ENCODE data around the gene TCERG1L. TPM values are rescaled to one million over a fixed set of nuclear protein-coding genes. Genes with fewer than 3 reads are reported as not detected.

Gene TCERG1L
- total RNA-seq, 1 donor from 2014 or later = 0.88 TPM

DNA sequence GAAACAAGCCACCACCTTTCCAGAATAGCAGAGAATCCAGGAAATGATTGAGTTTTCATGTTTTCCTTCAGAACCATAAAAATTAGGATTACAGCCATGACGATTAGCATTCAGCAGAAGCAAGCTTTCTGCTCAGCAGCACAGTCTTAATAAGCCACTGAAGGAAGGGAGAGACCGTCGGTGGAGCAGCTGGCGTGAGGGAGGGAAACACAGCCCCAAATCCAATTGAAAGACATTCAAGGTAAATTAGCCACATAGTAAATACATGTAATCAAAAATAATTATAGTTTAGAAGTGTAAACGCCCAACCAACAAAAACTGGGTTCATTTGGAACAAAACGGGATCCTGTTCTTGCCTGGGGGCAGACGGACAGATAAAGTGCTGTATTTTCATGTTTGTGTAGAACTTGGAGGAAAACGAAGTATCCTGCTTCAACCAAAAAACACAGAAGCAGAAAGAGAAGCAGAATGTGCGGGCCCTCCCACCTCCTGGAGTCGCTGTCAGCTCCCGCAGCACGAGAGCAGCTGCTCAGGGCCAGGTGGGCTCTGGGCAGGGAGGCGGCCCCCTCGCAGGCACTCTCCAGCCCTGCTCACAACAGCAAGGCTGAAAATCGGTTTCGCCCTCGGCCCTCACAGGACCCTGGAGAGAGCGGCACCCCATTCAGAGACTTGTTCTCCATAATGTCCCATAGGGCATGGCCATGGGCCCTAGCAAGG is 84.9 kb downstream of the TCERG1L start:
- ATAC-seq = no peak

DNA sequence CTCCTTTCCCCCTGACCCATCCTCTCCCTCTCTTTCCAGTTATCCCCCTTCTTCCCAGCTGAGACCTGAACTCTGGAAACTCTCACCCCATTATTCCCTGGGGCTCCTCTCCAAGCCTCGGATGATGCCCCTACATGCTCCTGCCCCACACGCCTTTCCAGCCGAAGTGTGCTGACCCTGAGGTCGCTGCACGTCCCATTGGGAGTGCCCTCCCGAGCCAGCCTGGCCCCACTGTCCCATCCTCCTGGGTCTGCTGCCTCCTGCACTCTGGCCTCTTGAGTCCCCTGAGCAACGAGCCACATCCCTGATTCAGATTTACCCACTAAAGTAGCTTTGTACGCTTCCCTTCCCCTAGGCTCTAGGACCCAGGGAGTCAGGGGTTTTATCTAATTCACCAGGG is 87.4 kb downstream of the TCERG1L start:
- no peak for ATAC-seq

DNA sequence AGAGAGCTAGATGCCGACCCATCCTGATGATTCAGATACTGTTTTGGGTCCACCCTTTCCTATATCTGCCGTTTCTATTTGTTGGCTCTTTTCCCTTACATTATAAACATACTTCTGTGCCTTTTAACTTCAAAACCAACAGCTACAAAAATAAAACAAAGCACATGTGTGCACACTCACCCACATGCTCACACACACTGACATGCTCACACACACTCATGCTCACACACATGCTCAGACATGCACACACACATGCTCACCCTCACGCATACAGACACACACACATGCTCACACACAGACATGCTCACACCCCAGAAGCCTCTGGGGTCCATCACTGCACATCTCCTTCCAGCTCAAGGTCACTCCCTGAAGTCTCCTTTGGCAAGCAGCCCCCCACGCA is 88.1 kb downstream of the TCERG1L start:
- no peak for ATAC-seq

DNA sequence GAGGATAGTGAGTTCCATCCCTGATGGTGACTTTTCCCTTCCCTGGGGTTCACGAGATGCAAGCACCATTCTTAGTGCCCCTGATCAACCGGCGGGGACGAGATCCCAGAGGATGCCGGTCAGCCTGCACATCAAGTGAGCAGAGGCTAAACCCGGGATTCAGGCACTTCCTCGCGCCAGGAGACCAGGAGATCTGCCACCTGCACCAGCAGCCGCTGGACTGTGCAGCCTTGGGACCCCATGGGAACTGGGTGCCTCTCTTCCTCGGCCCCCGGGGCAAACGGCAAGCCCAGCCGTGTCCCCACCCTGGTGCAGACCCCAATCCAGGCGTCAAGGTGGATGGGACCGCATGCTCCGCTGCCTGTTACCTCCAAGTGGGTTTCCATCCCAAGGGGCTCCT is 88.5 kb downstream of the TCERG1L start:
- no peak for ATAC-seq

- ATAC-seq = no peak
Observed at GRCh38 chr10:131221632-131222277, 89.8 kb downstream of the TCERG1L start.

- ATAC-seq = no peak
Observed at GRCh38 chr10:131220601-131221171, 90.8 kb downstream of the TCERG1L start.

DNA sequence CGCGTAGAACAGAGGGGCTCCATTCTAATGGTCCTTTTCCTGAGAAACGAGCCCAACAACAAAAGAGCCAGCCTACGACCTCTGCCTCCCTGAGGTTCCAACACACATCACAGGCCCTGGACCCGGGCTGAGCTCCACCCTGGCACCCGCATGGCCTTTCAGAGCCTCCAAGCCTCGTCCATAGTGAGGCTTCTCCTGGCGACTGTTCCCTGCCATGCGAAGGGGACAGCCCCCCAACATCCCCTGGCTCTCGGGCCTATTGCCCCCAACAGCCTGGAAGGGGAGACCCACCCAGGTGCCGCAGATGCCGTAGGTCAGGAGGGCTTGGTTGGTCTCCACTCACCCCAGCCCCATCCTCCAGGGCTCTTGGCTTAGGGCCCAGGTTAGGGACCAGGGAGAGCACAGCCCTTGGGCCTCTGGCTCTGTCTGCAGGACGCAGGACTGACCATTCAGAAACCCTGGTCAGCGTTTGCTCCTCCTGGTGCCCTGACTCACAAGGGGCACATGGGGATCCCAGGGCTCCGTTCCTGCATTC is 91.5 kb downstream of the TCERG1L start:
- ATAC-seq = no peak

DNA sequence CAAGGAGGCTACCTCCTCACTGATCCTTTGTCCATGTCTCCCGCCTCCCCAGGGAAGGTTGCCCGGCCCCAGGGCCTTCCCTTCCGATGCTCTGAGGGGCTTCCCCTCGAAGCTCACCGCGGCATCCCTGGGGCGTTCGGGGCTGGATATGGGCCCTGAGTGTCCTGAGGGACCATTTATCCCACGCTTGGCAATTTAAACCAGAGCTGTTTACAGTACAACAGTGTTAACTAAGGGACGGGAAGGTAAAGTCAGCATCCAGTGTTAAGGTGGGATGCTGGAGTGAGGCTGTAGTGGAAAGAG is 92.0 kb downstream of the TCERG1L start:
- no peak for ATAC-seq

DNA sequence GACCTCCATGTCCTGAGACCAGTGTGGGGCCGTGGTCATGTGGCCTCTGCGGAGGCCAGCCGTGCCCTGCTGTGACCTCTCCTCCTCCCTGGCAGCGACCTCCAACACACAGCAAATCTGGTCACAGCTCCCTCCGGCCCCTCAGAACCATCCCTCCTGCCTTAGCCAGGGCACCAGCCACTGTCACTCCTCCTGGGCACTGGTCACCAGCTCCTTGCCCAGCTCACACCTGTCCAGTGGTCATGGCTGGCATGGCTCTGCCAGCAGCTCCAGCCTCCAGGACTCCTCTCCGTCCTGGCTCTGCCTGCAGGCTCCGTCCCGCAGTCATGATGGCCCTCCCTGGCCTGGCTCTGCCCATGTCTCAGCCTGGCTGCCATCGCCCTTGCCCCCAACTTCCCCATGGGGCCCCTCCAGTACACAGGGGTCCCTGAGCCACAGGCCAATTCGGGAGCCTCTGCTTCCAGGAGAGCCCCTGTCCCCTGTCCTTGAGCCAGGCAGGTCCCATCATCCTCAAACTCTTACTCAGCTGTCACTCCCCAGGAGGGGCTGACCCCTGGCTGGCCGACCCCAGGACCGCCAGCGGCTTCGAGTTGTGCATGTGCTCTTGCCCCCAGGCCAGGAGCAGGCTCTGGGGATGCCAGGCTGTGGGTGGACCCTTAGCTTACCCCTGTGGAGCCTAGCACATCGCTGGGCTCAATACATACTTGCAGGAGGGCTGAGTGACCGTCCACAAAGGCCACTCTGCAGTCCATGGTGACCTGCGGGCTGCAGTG is 92.5 kb downstream of the TCERG1L start:
- ATAC-seq = no peak

- no peak for ATAC-seq
Observed at GRCh38 chr10:131216681-131217230, 94.8 kb downstream of the TCERG1L start.

GRCh38 chr10:131215776-131216175 is 95.7 kb downstream of the TCERG1L start:
- ATAC-seq = no peak

DNA sequence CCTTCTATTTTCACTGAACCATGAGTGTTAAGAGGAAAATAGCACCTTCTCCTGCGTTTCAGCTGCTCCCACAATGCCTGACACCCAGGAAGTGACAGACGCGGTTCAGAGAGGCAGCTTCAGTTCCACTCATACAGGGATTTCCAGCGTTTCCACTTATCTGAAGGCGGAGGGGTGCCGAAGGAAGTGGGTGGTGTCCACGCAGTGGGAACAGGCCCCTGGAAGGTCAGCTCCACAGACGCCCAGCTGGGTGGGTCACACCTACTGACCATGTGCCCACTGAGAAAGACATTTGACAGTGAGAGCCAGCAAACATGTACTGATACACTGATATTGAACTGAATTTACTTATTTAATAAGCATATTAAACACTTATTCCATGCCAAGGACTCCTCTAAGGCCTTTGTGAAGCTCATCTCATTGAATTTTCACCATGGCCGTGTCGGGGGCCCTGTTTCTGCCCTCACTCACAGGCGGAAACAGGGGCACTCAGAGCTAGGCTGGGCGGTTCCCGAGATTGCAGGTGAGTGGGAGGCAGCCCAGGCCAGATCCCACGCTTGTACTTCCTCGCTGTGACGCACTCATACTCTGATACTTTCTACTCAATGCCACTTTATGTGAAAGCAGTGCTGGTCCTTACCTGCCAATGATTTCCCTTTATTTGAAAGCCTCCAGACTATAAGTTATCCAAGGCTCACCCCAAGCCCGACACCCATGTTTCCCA is 96.8 kb downstream of the TCERG1L start:
- no peak for ATAC-seq

GRCh38 chr10:131213741-131214505 is 97.6 kb downstream of the TCERG1L start:
- ATAC-seq = no peak

DNA sequence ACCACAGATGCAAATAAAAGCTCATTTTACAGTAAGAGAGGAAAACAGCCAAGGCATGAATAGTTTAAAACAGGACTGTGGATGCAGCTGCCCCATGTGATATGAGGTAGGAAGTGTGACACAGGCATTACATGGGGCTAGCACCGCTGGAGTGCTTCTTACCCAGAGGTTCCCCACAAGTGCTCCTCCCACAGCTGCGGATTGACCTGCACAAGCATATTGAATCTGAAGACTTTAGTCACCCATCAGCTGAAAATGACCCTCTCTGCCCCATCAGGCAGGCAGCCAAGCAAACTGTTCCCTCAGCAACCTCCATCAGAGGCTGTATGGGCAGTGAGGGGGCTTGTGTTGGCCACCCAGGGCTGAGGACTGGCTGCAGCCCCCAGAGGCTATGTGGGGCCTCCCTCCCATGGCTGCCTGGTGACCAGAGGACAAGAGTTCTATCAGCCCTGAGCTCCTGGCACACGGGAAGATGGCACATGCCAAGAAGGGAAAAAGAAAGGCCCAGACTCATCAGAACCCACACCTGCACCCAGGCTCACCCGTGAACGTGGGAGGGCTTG is 98.7 kb downstream of the TCERG1L start:
- ATAC-seq = no peak

GRCh38 chr10:131211965-131212619 is 99.4 kb downstream of the TCERG1L start:
- no peak for ATAC-seq

- ATAC-seq = no peak
Observed at GRCh38 chr10:131211559-131211958, 100.0 kb downstream of the TCERG1L start.

- no peak for ATAC-seq
Observed at GRCh38 chr10:131211146-131211545, 100.4 kb downstream of the TCERG1L start.

DNA sequence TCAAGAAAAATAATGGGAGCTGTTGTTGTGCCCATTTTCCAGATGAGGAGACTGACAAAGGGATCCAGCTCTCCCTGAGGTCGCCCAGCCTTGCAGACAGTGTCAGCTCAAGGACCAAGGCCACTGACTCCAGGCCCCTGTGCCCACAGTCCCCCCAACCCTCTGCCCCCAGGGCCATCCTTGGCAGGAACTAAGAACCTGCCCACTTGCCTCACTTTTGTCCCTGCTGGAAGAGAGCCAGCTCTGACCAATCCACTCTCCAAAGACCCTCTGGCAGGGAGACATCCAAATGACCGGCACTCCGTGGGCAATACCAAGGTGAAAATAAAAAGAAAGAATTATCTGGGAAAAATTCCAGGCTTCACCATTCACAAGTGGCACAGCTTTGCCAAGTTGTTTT is 101.3 kb downstream of the TCERG1L start:
- no peak for ATAC-seq

DNA sequence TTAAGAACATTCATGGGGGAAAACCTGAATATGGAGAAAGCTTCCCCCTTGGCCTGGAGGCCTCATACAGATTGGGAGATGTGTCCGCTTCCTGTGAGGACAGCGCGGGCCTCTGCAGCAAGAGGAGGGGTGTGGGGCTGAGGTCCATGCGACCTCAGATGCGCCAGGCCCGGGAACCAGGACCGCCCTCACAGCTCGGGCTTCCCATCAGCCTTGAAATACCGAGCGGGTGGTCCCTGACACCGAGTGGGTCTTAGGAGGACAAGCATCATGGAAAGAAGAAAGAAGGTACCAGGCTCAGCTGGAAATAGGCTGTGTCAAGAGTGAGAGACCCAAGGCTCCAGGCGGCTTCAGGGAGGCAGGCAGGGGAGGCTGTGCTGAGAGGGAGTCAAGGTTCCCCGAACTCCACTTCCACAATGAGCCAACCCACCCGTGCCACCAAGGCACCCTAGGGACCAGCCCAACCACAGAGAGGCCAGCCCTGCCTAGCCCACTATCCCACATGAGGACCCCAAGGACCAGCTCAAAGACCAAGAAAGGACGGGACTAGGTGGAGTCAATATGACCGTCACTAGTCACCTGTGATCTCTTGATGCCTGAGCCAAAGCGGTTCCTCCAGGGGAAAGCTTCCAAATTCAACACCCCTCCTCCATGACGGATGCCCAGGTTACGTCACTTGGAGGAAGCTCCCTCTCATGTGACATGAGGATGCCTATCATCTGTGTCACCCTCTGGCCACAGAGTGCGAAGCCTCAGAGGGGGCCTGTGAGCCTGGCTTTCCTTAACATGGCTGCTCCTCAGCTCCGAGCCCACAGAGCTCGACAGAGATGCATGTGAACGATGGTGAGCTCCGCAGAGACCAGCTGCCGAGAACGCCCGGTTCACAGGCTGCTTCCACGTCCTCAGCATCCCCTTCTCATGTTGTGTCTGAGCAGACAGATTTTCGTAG is 103.7 kb downstream of the TCERG1L start:
- no peak for ATAC-seq

Data from esophagus mucosa (tissue), 1 donor.